Measurements from ENCODE around the gene MGMT.

MGMT gene

GRCh38 chr10:129495256-129495655, 28.2 kb downstream of the MGMT start:
- DNase-seq (ENCODE audit: low read depth), result no peak

- no peak for DNase-seq (ENCODE audit: low read depth)
Observed at GRCh38 chr10:129495698-129496097, 28.7 kb downstream of the MGMT start.

- no peak for DNase-seq (ENCODE audit: low read depth)
Observed at GRCh38 chr10:129497013-129497412, 30.0 kb downstream of the MGMT start.

- no peak for DNase-seq (ENCODE audit: low read depth)
Observed at GRCh38 chr10:129498680-129499079, 31.6 kb downstream of the MGMT start.

GRCh38 chr10:129500617-129501339, 33.7 kb downstream of the MGMT start:
- no peak for DNase-seq (ENCODE audit: low read depth)

- no peak for DNase-seq (ENCODE audit: low read depth)
Observed at GRCh38 chr10:129501652-129502436, 34.8 kb downstream of the MGMT start.

- no peak for DNase-seq (ENCODE audit: low read depth)
Observed at GRCh38 chr10:129502448-129502847, 35.4 kb downstream of the MGMT start.

- DNase-seq (ENCODE audit: low read depth), result no peak
Observed at GRCh38 chr10:129505500-129506075, 38.5 kb downstream of the MGMT start.

- DNase-seq (ENCODE audit: low read depth), result no peak
Observed at GRCh38 chr10:129506101-129506797, 39.2 kb downstream of the MGMT start.

- no peak for DNase-seq (ENCODE audit: low read depth)
Observed at GRCh38 chr10:129507216-129507889, 40.3 kb downstream of the MGMT start.

- no peak for DNase-seq (ENCODE audit: low read depth)
Observed at GRCh38 chr10:129509155-129509554, 42.1 kb downstream of the MGMT start.

GRCh38 chr10:129509835-129510234, 42.8 kb downstream of the MGMT start:
- no peak for DNase-seq (ENCODE audit: low read depth)

- DNase-seq (ENCODE audit: low read depth), result no peak
Observed at GRCh38 chr10:129511086-129511485, 44.0 kb downstream of the MGMT start.

- no peak for DNase-seq (ENCODE audit: low read depth)
Observed at GRCh38 chr10:129511758-129512157, 44.7 kb downstream of the MGMT start.

GRCh38 chr10:129513312-129513711, 46.3 kb downstream of the MGMT start:
- no peak for DNase-seq (ENCODE audit: low read depth)

GRCh38 chr10:129514568-129515451, 47.8 kb downstream of the MGMT start:
- no peak for DNase-seq (ENCODE audit: low read depth)

GRCh38 chr10:129516846-129517679, 50.0 kb downstream of the MGMT start:
- no peak for DNase-seq (ENCODE audit: low read depth)

GRCh38 chr10:129517680-129518057, 50.6 kb downstream of the MGMT start:
- DNase-seq (ENCODE audit: low read depth), result no peak

GRCh38 chr10:129518793-129519192, 51.8 kb downstream of the MGMT start:
- no peak for DNase-seq (ENCODE audit: low read depth)

GRCh38 chr10:129520440-129521080, 53.5 kb downstream of the MGMT start:
- no peak for DNase-seq (ENCODE audit: low read depth)

All from T-helper 22 cell (primary cell).